Measurements from ENCODE around the gene UGT1A10. TPM values are rescaled to one million over a fixed set of nuclear protein-coding genes. Genes with fewer than 3 reads are reported as not detected.

UGT1A10 gene
- total and polyA plus RNA-seq, 10 of the 15 experiments (the other 5 are each of a cell fraction or from before 2014, with no cell fraction given): not detected

- Histone ChIP-seq H2AFZ (ENCODE audit: control insufficient read depth, low read depth, low read length) (no peak overlapping the region), H3K4me2 (ENCODE audit: control insufficient read depth, insufficient read depth) (no peak overlapping the region), H3K27me3 (replicated peaks in 1 of 2; ENCODE audit: control insufficient read depth in 2 of 2, insufficient read depth in 2 of 2, low read length in 1 of 2) (no peaks in the 10 kb centered on the region), H4K20me1 (ENCODE audit: control insufficient read depth, insufficient read depth) (no peaks in the 10 kb centered on the region), H3K27ac (ENCODE audit: control insufficient read depth, insufficient read depth) (no peak overlapping the region), H3K4me1 (ENCODE audit: control insufficient read depth, insufficient read depth, low read length) (no peaks in the 10 kb centered on the region), H3K36me3 (ENCODE audit: control insufficient read depth in 2 of 2, insufficient read depth in 2 of 2, low read length in 1 of 2) (no peaks in the 10 kb centered on the region), H3K9me3 (replicated peaks; ENCODE audit: control insufficient read depth, insufficient read depth, low read length) (no peaks in the 10 kb centered on the region; the same call in 2 of the 3 replicates), H3K4me3 (no peak overlapping the region), H3K9ac (ENCODE audit: control insufficient read depth, insufficient read depth, low read length) (no peak overlapping the region), H3K79me2 (ENCODE audit: control insufficient read depth, insufficient read depth, low read length) (no peaks in the 10 kb centered on the region)
- ATAC-seq (no peak), FAIRE-seq (no peak), DNase-seq (ENCODE audit: low read depth, low spot score) (no peak)
- intact Hi-C loops (cut with micrococcal nuclease; ENCODE audit: unreplicated experiment) (no loop called here), in situ Hi-C loops (cut with MboI) (no loop called here)
- no TSS peak for BruUV-seq (replicated peaks)
- SMC1A ChIA-PET (ENCODE audit: uncharacterized antibody, unreplicated experiment): no interaction called here
- POLR2A ChIA-PET: no interaction called here
- CTCF ChIA-PET: no interaction called here
- RAD21 ChIA-PET (ENCODE audit: unreplicated experiment): no interaction called here
- no peak for TF ChIP-seq HCFC1 (IDR thresholded peaks at IDR 0.05; ENCODE audit: low read length)
- no peak for TF ChIP-seq TAF1 (IDR thresholded peaks at IDR 0.05; ENCODE audit: borderline replicate concordance, low read depth, low read length)
- 59% methylated on average over 16 of the region's 16 CpGs for WGBS (ENCODE audit: insufficient coverage, insufficient replicate concordance, low lambda C conversion rate, missing lambda C conversion rate)
These were observed 135.9 kb downstream of the UGT1A10 start for GRCh38 chr2:233772153-233772552.

- BruUV-seq (replicated peaks): no TSS peak
- no peak overlapping the region for H3K4me2 ChIP-seq (ENCODE audit: control insufficient read depth, insufficient read depth)
- ChIA-PET POLR2A (no interaction called here), SMC1A (ENCODE audit: uncharacterized antibody, unreplicated experiment) (no interaction called here), RAD21 (ENCODE audit: unreplicated experiment) (no interaction called here), CTCF (no interaction called here)
- H3K79me2 ChIP-seq (ENCODE audit: control insufficient read depth, insufficient read depth, low read length): no peaks in the 10 kb centered on the region
- no peaks in the 10 kb centered on the region; the same call in 2 of the 3 replicates for H3K9me3 ChIP-seq (replicated peaks; ENCODE audit: control insufficient read depth, insufficient read depth, low read length)
- H3K27ac ChIP-seq (ENCODE audit: control insufficient read depth, insufficient read depth): no peak overlapping the region
- no peak overlapping the region for H2AFZ ChIP-seq (ENCODE audit: control insufficient read depth, low read depth, low read length)
- H3K9ac ChIP-seq (ENCODE audit: control insufficient read depth, insufficient read depth, low read length): no peak overlapping the region
- FAIRE-seq (no peak), DNase-seq (ENCODE audit: low read depth, low spot score) (no peak), ATAC-seq (no peak)
- intact Hi-C loops (cut with micrococcal nuclease; ENCODE audit: unreplicated experiment): no loop called here
- H3K36me3 ChIP-seq (ENCODE audit: control insufficient read depth in 2 of 2, insufficient read depth in 2 of 2, low read length in 1 of 2): no peaks in the 10 kb centered on the region
- no peaks in the 10 kb centered on the region for H3K4me1 ChIP-seq (ENCODE audit: control insufficient read depth, insufficient read depth, low read length)
- in situ Hi-C loops (cut with MboI): no loop called here
- no peak overlapping the region for H3K4me3 ChIP-seq
- 24% methylated on average over 5 of the region's 5 CpGs for WGBS (ENCODE audit: insufficient coverage, insufficient replicate concordance, low lambda C conversion rate, missing lambda C conversion rate)
- no peak for TF ChIP-seq WRNIP1 (IDR thresholded peaks at IDR 0.05; ENCODE audit: borderline replicate concordance, low read depth, low read length)
- TF ChIP-seq EZH2 (IDR thresholded peaks at IDR 0.05; ENCODE audit: borderline replicate concordance, control insufficient read depth, low read depth, low read length): no peak
- TF ChIP-seq ZNF24 (IDR thresholded peaks at IDR 0.05): no peak
- no peak for TF ChIP-seq TCF7 (IDR thresholded peaks at IDR 0.05; ENCODE audit: borderline replicate concordance)
- TF ChIP-seq SKIL (IDR thresholded peaks at IDR 0.05; ENCODE audit: low read depth, poor library complexity, severe bottlenecking): no peak
- no peak for TF ChIP-seq NFXL1 (IDR thresholded peaks at IDR 0.05; ENCODE audit: borderline replicate concordance)
- no peaks in the 10 kb centered on the region for H3K27me3 ChIP-seq (replicated peaks in 1 of 2; ENCODE audit: control insufficient read depth in 2 of 2, insufficient read depth in 2 of 2, low read length in 1 of 2)
- no peaks in the 10 kb centered on the region for H4K20me1 ChIP-seq (ENCODE audit: control insufficient read depth, insufficient read depth)
These were observed 136.3 kb downstream of the UGT1A10 start for GRCh38 chr2:233772583-233772982.

Measured in GM12878 (cell line).